HepG2 (cell line): Measurements from ENCODE around the gene CFAP300.

Experiments used
- BCL3 ChIP-seq: sonication (generic); formaldehyde crosslinking; IDR thresholded peaks from 2 replicates; pipeline ENCODE4 v1.5.1; 2020; ENCODE audit warnings: mild to moderate bottlenecking, missing genetic modification reagents, moderate library complexity
- GABPB1 ChIP-seq: IDR thresholded peaks from 2 replicates; pipeline ENCODE4 v1.6.1; 2016; ENCODE audit warnings: mild to moderate bottlenecking, missing genetic modification reagents, moderate library complexity, missing compliant biosample characterization
- HDAC6 ChIP-seq: fragments of 200-600 bp; sonication (generic); IDR thresholded peaks from 2 replicates; pipeline ENCODE4 v1.7.0; 2017; ENCODE audit warnings: mild to moderate bottlenecking, antibody characterized with exemption, low read length, low read depth
- TRAFD1 ChIP-seq: sonication (generic); formaldehyde crosslinking; IDR thresholded peaks from 2 replicates; pipeline ENCODE4 v1.5.1; 2020; ENCODE audit warnings: missing genetic modification reagents, mild to moderate bottlenecking, borderline replicate concordance
- ZKSCAN1 ChIP-seq: fragments of 150-350 bp; IDR thresholded peaks from 2 replicates; pipeline ENCODE4 v1.6.1; 2014; ENCODE audit warnings: low read length
- ZNF616 ChIP-seq: sonication (generic); formaldehyde crosslinking; IDR thresholded peaks from 2 replicates; pipeline ENCODE4 v1.5.0; 2020; ENCODE audit warnings: low read depth, mild to moderate bottlenecking, missing genetic modification reagents
- TF ChIP-seq, protein P1 (sequence below): IDR thresholded peaks from 2 replicates; pipeline ENCODE4 v1.6.1; 2016; ENCODE audit warnings: missing compliant biosample characterization, missing genetic modification reagents, borderline replicate concordance

DNA sequence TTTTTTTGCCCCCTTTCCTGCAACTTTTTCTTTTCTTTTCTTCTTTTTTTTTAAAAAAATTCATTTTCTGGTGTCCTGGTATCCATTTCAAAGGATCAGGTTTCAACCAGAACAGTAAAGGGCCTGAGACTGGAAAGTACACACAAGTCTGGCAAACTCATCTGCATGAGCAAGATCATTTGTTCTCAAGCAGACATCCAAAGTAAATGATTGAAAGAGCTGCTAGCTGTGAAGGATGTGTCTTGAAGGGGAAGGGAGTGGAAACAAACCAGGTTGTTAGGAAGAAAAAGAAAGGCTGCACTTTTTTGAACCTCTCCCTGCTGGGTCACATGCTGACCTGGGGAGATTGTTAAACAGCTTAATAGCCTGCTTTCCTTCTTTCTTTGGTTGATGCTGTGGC, 68.3 kb downstream of the CFAP300 start:
- TF ChIP-seq ZNF616 (CRISPR knock-in tag) = no peak
- TF ChIP-seq TRAFD1 (CRISPR knock-in tag) = no peak
- TF ChIP-seq GABPB1 (CRISPR knock-in tag) = no peak
- TF ChIP-seq BCL3 = no peak
- TF ChIP-seq HDAC6 = no peak
- TF ChIP-seq, protein P1, sequence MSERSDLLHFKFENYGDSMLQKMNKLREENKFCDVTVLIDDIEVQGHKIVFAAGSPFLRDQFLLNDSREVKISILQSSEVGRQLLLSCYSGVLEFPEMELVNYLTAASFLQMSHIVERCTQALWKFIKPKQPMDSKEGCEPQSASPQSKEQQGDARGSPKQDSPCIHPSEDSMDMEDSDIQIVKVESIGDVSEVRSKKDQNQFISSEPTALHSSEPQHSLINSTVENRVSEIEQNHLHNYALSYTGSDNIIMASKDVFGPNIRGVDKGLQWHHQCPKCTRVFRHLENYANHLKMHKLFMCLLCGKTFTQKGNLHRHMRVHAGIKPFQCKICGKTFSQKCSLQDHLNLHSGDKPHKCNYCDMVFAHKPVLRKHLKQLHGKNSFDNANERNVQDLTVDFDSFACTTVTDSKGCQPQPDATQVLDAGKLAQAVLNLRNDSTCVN (CRISPR knock-in tag) = no peak
- TF ChIP-seq ZKSCAN1 = no peak
